Stimulated activated memory B cell treated with anti-CD40 and anti-IgM and Interleukin-4, amounts not matched to agents 10 μg/mL and 1 μg/mL and 100 μg/mL, for 72 hours (primary cell): ENCODE measurements around the gene DGUOK.
"Not testable (repeated sequence)": the region's sequence is repeated elsewhere in the genome, so short reads cannot be mapped to it uniquely, and the experiment has no call there.

ENCODE experiments used
- ATAC-seq: fragments of 150-1000 bp; cut with Tn5 transposase; 2 replicates; pipeline ENCODE4 v1.10.0; 2021
- H3K27ac Mint-ChIP-seq: one replicate; pipeline ENCODE4 v1.8.0; 2022; ENCODE audit warnings: mild to moderate bottlenecking, mixed read lengths
- H3K27me3 Mint-ChIP-seq: one replicate; pipeline ENCODE4 v1.8.0; 2022; ENCODE audit warnings: mixed read lengths
- H3K36me3 Mint-ChIP-seq: one replicate; pipeline ENCODE4 v1.8.0; 2022; ENCODE audit warnings: mixed read lengths
- H3K4me1 Mint-ChIP-seq: one replicate; pipeline ENCODE4 v1.8.0; 2022; ENCODE audit warnings: mixed read lengths
- H3K4me3 Mint-ChIP-seq: one replicate; pipeline ENCODE4 v1.8.0; 2022; ENCODE audit warnings: mild to moderate bottlenecking, moderate library complexity, mixed read lengths
- H3K9me3 Mint-ChIP-seq: one replicate; pipeline ENCODE4 v1.8.0; 2022; ENCODE audit warnings: mixed read lengths

Gene DGUOK

DNA sequence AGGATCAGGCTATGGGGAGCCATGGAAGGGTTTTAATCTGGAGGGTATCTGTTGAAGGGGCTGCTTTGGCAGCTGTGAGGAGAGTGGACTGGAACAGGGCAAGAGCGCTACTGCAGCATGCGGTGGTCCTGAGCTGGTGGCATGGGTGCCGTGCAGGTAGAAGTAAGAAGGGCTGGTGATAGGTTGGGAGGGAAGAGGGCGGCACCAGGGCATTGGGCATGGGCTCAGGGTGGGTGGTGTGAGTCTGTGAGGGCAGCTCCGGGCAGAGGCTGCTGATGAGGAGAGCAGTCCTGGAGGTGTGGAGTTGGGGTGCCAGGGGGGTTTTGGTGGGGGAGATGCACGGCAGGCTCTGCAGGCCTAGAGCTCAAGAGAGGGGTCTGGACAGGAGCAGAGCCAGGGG lies 31.8 kb upstream of the DGUOK start:
- ATAC-seq, result no peak
- H3K27me3 Mint-ChIP-seq, result no peaks in the 10 kb centered on the region
- H3K4me1 Mint-ChIP-seq, result peaks cover 14% of the 10 kb centered on the region
- H3K36me3 Mint-ChIP-seq, result no peaks in the 10 kb centered on the region
- no peak overlapping the region for H3K4me3 Mint-ChIP-seq
- no peaks in the 10 kb centered on the region for H3K9me3 Mint-ChIP-seq
- H3K27ac Mint-ChIP-seq, result no peak overlapping the region

DNA sequence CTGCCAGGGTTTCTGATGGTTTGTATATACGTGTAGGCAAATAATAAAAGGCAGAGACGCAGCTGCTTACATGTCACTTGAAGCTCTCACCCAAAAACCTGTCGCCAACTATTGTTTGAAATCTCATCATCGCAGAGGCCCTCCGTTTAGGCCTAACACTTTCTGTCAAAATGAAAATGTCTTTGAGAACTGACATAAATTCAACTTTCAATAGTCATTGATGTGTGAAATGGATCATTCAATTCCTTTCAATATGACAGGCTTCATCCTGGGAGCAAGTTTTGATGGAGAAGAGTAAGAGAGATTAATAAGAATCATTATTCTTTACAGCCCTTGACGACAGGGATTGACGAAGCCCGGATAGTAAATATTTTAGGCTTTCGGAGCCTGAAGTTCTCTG lies 31.2 kb upstream of the DGUOK start:
- Mint-ChIP-seq H3K36me3 (no peaks in the 10 kb centered on the region), H3K27me3 (no peaks in the 10 kb centered on the region), H3K27ac (no peak overlapping the region), H3K4me1 (peaks cover 14% of the 10 kb centered on the region), H3K9me3 (no peaks in the 10 kb centered on the region), H3K4me3 (no peak overlapping the region)
- ATAC-seq, result no peak

DNA sequence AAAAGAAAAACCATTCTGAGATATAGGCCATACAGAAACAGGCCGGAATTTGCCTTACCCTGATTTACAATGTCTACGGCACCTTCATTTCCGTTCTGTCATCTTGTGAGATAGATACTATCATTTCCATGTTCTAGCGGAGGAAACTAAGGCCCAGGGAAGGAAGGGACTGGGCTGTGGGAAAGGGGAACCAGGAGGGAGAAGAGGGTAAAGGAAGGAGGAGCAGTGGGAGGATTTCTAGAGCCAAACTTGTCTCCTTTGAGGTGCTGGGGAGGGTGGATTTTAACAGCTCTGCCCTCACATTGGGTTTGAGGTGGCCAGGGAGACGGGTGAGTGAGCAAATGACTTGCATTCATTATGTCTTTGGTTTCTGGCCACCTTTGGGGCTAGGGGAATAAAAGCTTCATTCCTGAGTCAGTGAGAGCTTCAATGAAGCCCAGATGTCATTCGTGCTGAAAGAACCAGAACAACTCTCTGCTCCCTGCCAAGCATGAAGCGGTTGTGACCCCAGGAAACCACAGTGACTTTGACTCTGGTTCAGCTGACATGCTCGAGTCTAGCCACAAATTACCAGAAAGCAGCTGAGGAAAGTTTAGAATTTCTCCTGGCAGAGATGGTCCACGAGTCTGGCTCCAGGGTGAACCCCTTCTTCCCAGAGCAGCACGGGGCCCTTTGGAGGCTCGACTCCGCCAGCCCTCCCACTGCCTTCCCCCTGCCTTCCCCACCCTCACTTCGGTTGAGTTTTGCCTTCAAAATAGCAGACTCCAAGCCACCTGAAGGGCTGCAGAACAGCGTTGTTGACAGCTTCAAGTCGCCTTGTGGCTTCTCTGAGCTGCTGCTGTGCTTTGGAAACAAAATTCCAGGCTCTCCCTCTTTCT lies 30.1 kb upstream of the DGUOK start:
- Mint-ChIP-seq H3K27me3 (no peaks in the 10 kb centered on the region), H3K9me3 (no peaks in the 10 kb centered on the region), H3K4me3 (no peak overlapping the region), H3K27ac (peak overlapping the region; percentile 38), H3K4me1 (peaks cover 14% of the 10 kb centered on the region), H3K36me3 (no peaks in the 10 kb centered on the region)
- peak; percentile 87 for ATAC-seq

DNA sequence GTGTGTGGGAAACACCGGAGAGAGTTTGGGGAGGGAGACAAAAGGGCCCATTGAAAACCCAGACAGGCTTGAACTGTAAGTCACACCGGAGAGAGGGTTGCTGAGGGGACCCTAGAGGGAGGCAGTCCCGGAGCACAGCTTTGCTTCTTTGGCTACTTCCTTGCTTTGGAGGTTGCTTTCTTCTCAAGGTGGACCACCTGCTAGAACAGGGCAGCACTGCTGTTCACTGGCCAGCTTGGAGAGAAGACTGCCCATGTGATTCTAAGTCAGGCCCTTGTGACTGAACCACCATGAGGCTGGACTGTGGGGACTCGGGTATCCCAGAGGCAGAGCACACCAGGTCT lies 29.5 kb upstream of the DGUOK start:
- no peaks in the 10 kb centered on the region for H3K36me3 Mint-ChIP-seq
- H3K4me3 Mint-ChIP-seq, result no peak overlapping the region
- peaks cover 2% of the 10 kb centered on the region for H3K27me3 Mint-ChIP-seq
- H3K27ac Mint-ChIP-seq, result peak overlapping the region; percentile 38
- H3K4me1 Mint-ChIP-seq, result peaks cover 14% of the 10 kb centered on the region
- no peaks in the 10 kb centered on the region for H3K9me3 Mint-ChIP-seq
- ATAC-seq, result no peak

DNA sequence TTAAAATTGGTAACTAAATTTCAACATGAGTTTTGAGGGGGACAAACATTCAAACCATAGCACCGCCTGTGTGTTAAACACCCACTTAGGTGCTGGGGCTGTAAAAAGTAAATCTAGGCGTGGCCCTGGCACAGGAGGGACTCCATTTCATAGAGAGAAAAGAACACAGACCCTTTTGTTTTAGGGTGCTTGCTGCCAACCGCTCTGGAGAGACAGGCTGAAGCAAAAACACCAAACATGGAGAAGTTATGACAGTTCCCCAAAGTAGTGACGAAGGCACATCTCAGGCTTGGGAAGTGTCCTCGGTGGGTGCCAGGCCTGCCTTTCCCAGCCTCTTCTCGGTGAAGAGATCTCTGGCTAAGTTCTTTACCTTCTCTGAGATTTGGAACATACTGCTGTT lies 28.7 kb upstream of the DGUOK start:
- ATAC-seq, result no peak
- peaks cover 9% of the 10 kb centered on the region for H3K27me3 Mint-ChIP-seq
- no peaks in the 10 kb centered on the region for H3K36me3 Mint-ChIP-seq
- H3K4me3 Mint-ChIP-seq, result no peak overlapping the region
- H3K9me3 Mint-ChIP-seq, result no peaks in the 10 kb centered on the region
- peaks cover 14% of the 10 kb centered on the region for H3K4me1 Mint-ChIP-seq
- H3K27ac Mint-ChIP-seq, result no peak overlapping the region

DNA sequence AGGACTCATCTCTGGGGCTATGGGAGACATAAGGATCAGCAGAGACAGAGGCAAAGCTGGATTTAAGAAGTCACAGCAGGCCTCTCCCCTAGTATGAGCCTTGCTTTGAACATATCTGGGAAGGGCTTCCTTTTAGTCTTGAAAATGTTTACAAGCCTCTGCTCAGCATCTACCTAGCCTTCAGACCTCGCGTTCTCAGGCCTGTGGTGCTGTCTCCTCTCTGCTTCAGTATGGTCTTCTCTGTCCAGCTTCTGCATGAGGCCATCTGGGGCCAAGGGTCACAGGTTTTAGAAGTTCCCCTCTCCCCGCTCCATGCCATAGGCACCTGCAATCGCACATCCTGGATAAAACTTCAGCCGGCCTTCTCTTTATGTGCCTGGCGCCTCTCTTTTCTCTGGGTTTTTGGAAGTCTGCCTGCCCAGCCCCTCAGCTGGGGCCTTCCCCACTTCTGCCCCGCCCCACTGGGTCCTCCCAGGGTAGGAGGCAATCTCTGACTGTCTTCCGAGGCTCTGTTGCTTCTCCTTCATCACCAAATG lies 26.8 kb upstream of the DGUOK start:
- ATAC-seq, result no peak
- H3K4me1 Mint-ChIP-seq, result peaks cover 14% of the 10 kb centered on the region

DNA sequence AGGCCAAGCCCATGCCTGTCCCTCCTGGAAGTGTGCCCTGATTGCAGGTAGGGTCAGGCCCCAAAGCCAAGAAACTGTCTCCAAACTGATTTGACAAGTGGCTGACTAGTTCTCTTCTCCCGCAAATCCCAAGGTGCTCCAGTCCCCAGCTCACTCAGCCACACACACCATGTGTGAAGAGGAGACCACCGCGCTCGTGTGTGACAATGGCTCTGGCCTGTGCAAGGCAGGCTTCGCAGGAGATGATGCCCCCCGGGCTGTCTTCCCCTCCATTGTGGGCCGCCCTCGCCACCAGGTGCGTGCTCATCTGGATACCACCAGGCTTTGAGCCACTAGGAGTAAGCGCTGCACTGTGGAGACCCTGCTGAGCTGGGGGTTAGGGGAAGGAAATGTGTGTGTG lies 25.5 kb upstream of the DGUOK start:
- Mint-ChIP-seq H3K27me3 (peaks cover 12% of the 10 kb centered on the region), H3K9me3 (no peaks in the 10 kb centered on the region), H3K4me3 (no peak overlapping the region), H3K36me3 (no peaks in the 10 kb centered on the region), H3K4me1 (peaks cover 12% of the 10 kb centered on the region), H3K27ac (no peak overlapping the region)
- no peak for ATAC-seq

More for the DNA sequence above, 26.8 kb upstream of the DGUOK start:
- H3K4me3 Mint-ChIP-seq, result no peak overlapping the region
- H3K27me3 Mint-ChIP-seq, result peaks cover 12% of the 10 kb centered on the region
- no peaks in the 10 kb centered on the region for H3K9me3 Mint-ChIP-seq
- H3K36me3 Mint-ChIP-seq, result no peaks in the 10 kb centered on the region
- no peak overlapping the region for H3K27ac Mint-ChIP-seq

DNA sequence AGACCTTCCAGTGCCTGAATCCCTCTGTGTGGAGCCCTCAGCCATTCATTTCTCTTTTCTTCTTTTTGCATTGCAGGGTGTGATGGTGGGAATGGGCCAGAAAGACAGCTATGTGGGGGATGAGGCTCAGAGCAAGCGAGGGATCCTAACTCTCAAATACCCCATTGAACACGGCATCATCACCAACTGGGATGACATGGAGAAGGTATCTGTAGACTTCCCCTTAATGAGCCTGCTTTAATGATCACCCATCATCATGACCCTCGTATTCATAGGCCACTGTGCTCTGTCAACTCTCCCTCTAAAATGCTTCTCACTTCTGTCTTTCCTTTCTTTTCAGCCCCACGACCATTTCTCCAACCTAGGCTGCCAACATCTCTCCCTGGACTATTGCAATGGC lies 24.4 kb upstream of the DGUOK start:
- peaks cover 1% of the 10 kb centered on the region for H3K4me1 Mint-ChIP-seq
- no peak overlapping the region for H3K4me3 Mint-ChIP-seq
- H3K27ac Mint-ChIP-seq, result no peak overlapping the region
- no peak for ATAC-seq
- no peaks in the 10 kb centered on the region for H3K9me3 Mint-ChIP-seq
- H3K36me3 Mint-ChIP-seq, result no peaks in the 10 kb centered on the region
- peaks cover 12% of the 10 kb centered on the region for H3K27me3 Mint-ChIP-seq

DNA sequence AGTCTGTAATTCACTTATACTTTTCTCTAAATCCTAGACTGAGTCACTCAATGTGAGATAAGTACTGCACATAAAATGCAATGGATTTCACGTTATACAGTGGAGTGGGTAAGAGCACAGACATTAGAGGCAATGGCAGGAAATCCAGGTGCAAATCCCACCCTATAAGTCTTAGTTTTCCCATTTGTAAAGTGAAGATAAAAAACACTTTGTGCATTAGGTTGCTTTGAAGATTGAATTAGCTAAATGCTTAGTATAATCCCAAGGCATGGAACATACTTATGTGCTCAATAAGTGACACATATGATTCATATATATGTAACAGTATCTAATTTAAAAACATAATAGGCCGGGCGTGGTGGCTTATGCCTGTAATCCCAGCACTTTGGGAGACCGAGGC lies 23.4 kb upstream of the DGUOK start:
- Mint-ChIP-seq H3K36me3 (no peaks in the 10 kb centered on the region), H3K4me3 (no peak overlapping the region), H3K9me3 (no peaks in the 10 kb centered on the region), H3K27ac (no peak overlapping the region), H3K27me3 (peaks cover 12% of the 10 kb centered on the region), H3K4me1 (peaks cover 6% of the 10 kb centered on the region)
- ATAC-seq, result no peak

DNA sequence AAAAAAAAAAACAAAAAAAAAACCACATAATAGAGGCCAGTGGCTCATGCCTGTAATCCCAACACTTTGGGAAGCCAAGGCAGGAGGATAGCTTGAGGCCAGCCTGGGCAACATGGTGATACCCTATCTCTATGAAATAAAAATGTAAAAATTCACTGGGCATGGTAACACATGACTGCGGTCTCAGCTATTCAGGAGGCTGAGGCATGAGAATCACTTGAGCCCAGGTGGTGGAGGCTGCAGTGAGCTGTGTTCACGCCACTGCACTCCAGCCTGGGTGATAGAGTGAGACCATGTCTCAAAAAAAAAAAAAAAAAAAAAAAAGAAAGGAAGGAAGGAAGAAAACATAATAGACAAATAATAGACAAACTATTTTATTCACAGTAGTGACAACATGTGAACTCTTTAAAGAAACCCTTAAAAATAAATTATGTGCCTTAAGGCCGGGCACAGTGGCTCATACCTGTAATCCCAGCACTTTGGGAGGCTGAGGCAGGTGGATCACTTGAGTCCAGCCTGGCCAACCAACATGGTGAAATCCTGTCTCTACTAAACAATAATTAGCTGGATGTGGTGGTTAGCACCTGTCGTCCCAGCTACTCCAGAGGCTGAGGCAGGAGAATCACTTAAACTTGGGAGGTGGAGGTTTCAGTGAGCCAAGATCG lies 22.6 kb upstream of the DGUOK start:
- ATAC-seq, H3K4me1 Mint-ChIP-seq, H3K36me3 Mint-ChIP-seq: not testable (repeated sequence)

DNA sequence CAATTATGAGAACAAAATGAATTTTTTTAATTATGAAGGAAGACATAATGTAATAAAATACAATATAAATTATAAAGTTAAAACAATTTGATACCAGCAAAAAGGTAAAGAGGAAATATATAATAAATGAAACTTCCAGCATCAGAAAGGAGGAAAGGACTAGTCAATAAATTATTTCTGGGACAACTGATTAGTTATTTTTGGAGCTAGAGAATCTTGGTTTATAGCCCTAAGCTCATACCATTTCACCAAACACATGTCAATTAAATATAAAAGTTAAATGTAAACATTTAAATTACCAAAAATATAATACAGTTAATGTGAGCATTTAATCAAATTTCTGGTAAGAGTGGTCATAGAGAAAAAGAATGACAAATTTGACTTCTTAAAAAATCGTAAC lies 21.7 kb upstream of the DGUOK start:
- H3K4me1 Mint-ChIP-seq, result peaks cover 9% of the 10 kb centered on the region
- no peak for ATAC-seq

More for the DNA sequence above, 22.6 kb upstream of the DGUOK start:
- H3K27me3 Mint-ChIP-seq, result peaks cover 12% of the 10 kb centered on the region
- not testable (repeated sequence) for H3K27ac Mint-ChIP-seq, H3K9me3 Mint-ChIP-seq, H3K4me3 Mint-ChIP-seq

DNA sequence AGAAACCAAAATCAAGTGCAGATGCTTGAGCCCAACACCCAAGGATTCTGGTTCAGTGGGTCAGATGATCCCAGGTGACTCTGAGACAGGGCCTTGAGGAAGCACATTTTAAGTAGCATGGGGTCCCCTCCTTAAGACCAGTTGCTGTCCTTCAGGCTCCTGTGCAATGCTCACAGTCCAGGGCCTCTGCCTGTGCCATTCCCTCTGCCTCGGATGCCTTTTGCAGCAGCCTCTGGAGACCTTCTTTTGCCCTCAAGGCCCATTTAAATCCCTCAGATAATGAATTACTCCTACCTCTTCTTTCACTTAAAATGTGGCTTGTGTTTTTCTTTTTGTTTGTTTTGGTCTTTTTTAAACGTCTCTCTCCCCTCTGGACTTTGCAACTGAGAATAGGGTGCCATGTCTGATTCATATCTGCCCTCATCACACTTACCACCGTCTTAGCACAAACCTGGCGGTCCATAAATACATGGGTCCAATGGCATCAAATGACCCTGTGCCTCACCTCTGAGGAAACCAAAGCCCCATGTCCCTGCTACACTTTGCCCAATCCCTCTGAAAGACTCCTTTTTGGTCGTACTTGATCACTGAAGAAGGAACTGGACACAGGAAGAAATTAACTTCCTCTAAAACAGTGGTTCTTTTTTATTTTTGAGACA lies 19.7 kb upstream of the DGUOK start:
- H3K27me3 Mint-ChIP-seq, result peaks cover 12% of the 10 kb centered on the region
- no peaks in the 10 kb centered on the region for H3K9me3 Mint-ChIP-seq
- H3K4me3 Mint-ChIP-seq, result no peak overlapping the region
- H3K27ac Mint-ChIP-seq, result peak overlapping the region; percentile 18
- peaks cover 9% of the 10 kb centered on the region for H3K4me1 Mint-ChIP-seq
- ATAC-seq, result no peak
- H3K36me3 Mint-ChIP-seq, result no peaks in the 10 kb centered on the region

More for the DNA sequence above, 21.7 kb upstream of the DGUOK start:
- H3K27ac Mint-ChIP-seq, result no peak overlapping the region
- no peaks in the 10 kb centered on the region for H3K9me3 Mint-ChIP-seq
- H3K4me3 Mint-ChIP-seq, result no peak overlapping the region
- H3K27me3 Mint-ChIP-seq, result peaks cover 12% of the 10 kb centered on the region
- H3K36me3 Mint-ChIP-seq, result no peaks in the 10 kb centered on the region

DNA sequence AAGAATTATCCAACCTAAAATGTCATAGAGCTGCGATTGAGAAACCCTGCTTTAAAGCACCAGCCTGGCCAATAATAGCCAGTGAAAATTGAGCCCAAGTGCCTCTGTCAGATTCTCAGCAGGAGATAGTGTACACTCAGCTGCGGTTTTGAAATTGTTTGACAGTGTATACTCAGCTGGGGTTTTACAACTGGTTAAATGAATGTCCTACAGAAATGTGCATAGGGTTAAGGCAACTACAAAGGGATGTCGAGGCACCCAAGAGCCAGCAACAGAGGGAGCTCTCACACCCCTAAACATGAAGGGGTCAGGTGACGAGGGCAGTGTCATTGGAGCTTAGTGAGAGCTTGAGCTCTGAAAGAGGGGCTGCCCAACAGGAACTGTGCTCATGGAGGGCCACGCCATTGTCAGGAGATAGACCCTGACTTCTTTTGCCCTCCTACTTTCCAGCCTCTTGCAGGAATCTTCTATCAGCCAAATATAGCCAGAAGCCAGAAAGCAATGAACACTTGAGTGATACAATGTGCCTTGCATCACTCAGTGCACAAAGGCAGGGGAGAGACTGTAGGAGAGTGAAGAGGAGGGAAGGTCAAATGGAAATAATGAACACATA lies 18.7 kb upstream of the DGUOK start:
- peaks cover 9% of the 10 kb centered on the region for H3K4me1 Mint-ChIP-seq
- H3K27me3 Mint-ChIP-seq, result peaks cover 3% of the 10 kb centered on the region
- H3K9me3 Mint-ChIP-seq, result no peaks in the 10 kb centered on the region
- peak overlapping the region; percentile 73 for H3K27ac Mint-ChIP-seq
- no peak overlapping the region for H3K4me3 Mint-ChIP-seq
- H3K36me3 Mint-ChIP-seq, result no peaks in the 10 kb centered on the region
- peak; percentile 82 for ATAC-seq

DNA sequence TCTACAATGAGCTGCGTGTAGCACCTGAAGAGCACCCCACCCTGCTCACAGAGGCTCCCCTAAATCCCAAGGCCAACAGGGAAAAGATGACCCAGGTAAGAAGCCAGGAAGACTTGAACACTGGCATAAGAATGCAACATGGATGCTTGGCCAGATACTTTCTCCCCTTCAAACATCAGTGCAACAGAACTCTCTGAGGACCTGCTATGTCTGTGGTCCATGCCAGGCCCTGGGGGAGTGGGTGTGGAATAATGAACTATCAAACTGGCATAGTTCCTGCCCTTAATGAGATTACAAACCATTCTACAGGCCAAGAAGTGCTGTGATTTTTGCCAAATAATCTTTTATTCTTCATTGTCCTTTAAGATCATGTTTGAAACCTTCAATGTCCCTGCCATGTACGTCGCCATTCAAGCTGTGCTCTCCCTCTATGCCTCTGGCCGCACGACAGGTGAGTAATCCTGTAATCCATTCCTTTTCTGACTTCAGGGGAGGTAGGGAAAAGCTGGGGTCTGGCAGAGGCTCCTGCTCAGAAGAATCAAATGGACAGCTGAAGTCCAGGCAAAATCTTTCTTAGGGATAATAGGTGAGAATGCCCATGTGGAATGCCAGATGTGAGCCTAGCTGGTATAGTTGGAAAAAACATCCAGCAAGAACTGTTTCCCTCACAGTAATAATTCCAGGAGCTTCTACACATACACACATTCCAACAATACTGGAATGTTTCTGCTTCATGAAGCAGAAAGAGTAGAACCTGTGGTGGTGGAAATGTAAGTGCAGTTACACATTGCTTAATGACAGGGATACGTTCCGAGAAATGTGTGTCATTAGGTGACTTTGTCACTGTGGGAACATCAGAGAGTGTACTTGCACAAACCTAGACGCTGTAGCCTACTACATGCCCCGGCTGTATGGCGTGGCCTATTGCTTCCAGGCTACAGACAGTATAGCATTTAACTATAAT lies 17.7 kb upstream of the DGUOK start:
- no peak for ATAC-seq
- peak overlapping the region; percentile 73 for H3K27ac Mint-ChIP-seq

More for the DNA sequence above, 17.7 kb upstream of the DGUOK start:
- Mint-ChIP-seq H3K9me3 (no peaks in the 10 kb centered on the region), H3K4me3 (no peak overlapping the region), H3K27me3 (no peaks in the 10 kb centered on the region), H3K36me3 (no peaks in the 10 kb centered on the region), H3K4me1 (peaks cover 9% of the 10 kb centered on the region)
